PC-3 (cell line): Measurements from ENCODE around the gene TMEM178B. TPM values are rescaled to one million over a fixed set of nuclear protein-coding genes. Genes with fewer than 3 reads are reported as not detected.

ENCODE experiments used
- ATAC-seq: fragments of 200-7000 bp; cut with Tn5 transposase; 2 replicates; pipeline ENCODE4 v1.9.1; 2020; ENCODE audit warnings: mild to moderate bottlenecking, moderate library complexity
- BruUV-seq: library from RNA; stranded (reverse); fragments of 400-500 nt; replicated peaks from 2 replicates; lab custom pipeline; 2021; lab: Mats Ljungman, UMichigan
- CTCF ChIA-PET: fragments of 300-600 bp; sonication (Branson Sonifier 250); formaldehyde crosslinking; loops from one replicate; lab custom pipeline; 2022; ENCODE audit warnings: antibody characterized with exemption; lab: Charles Lee
- POLR2A ChIA-PET: fragments of 300-600 bp; sonication (Branson Sonifier 250); formaldehyde crosslinking; loops from one replicate; lab custom pipeline; 2022; ENCODE audit warnings: antibody characterized with exemption; ENCODE audit not compliant: unreplicated experiment; lab: Charles Lee
- DNase-seq: peaks from one replicate; pipeline ENCODE4 v3.0.0-alpha.2; 2015
- H2AFZ ChIP-seq: fragments of 300-600 bp; sonication (generic); 2 replicates; pipeline ENCODE4 v1.6.0; 2016; ENCODE audit warnings: antibody characterized with exemption, low read length
- H3F3A ChIP-seq: fragments of 300-600 bp; sonication (generic); one replicate; pipeline ENCODE4 v1.6.0; 2017; ENCODE audit warnings: antibody characterized with exemption, low read length, control low read depth, mild to moderate bottlenecking; ENCODE audit not compliant: unreplicated experiment
- H3K27ac ChIP-seq: fragments of 300-600 bp; sonication (generic); 2 replicates; pipeline ENCODE4 v1.5.1; 2016; ENCODE audit warnings: mild to moderate bottlenecking, low read length
- H3K27me3 ChIP-seq: fragments of 300-600 bp; sonication (generic); 2 replicates; pipeline ENCODE4 v1.6.1; 2016; ENCODE audit warnings: low read length, mixed read lengths
- H3K36me3 ChIP-seq: fragments of 300-600 bp; sonication (generic); 2 replicates; pipeline ENCODE4 v1.6.1; 2016; ENCODE audit warnings: low read depth, mixed run types, low read length, mixed read lengths
- H3K4me1 ChIP-seq: fragments of 300-600 bp; sonication (generic); 2 replicates; pipeline ENCODE4 v1.5.1; 2016; ENCODE audit warnings: low read length; ENCODE audit not compliant: insufficient read depth
- H3K4me2 ChIP-seq: fragments of 300-600 bp; sonication (generic); 2 replicates; pipeline ENCODE4 v1.6.0; 2016; ENCODE audit warnings: low read length
- H3K4me3 ChIP-seq: fragments of 300-600 bp; sonication (generic); 2 replicates; pipeline ENCODE4 v1.5.1; 2016; ENCODE audit warnings: mild to moderate bottlenecking, low read length, mixed read lengths
- H3K79me2 ChIP-seq: fragments of 300-600 bp; sonication (generic); 2 replicates; pipeline ENCODE4 v1.6.1; 2017; ENCODE audit warnings: low read length, mixed read lengths
- H3K9ac ChIP-seq: fragments of 300-600 bp; sonication (generic); 2 replicates; pipeline ENCODE4 v1.6.0; 2016; ENCODE audit warnings: mild to moderate bottlenecking, low read length
- H3K9me2 ChIP-seq: fragments of 300-600 bp; sonication (generic); replicated peaks from 2 replicates; pipeline ENCODE4 v1.6.1; 2016; ENCODE audit warnings: mixed run types, low read length, mixed read lengths
- H3K9me3 ChIP-seq: fragments of 300-600 bp; sonication (generic); 2 replicates; pipeline ENCODE4 v1.6.1; 2016; ENCODE audit warnings: low read length, mixed read lengths
- H4K20me1 ChIP-seq: fragments of 300-600 bp; sonication (generic); 2 replicates; pipeline ENCODE4 v1.6.1; 2016; ENCODE audit warnings: low read length, mixed read lengths
- CTCF ChIP-seq: fragments of 300-600 bp; sonication (generic); conservative IDR thresholded peaks from 2 replicates; pipeline ENCODE4 v1.5.1; 2017; ENCODE audit warnings: antibody characterized with exemption, low read depth, mild to moderate bottlenecking, low read length
- EZH2 ChIP-seq: fragments of 300-600 bp; sonication (generic); IDR thresholded peaks from one replicate; pipeline ENCODE4 v1.6.1; 2017; ENCODE audit warnings: antibody characterized with exemption, mild to moderate bottlenecking, low read length; ENCODE audit not compliant: unreplicated experiment
- EZH2phosphoT487 ChIP-seq: fragments of 300-600 bp; sonication (generic); IDR thresholded peaks from 2 replicates; pipeline ENCODE4 v1.6.1; 2018; ENCODE audit warnings: mild to moderate bottlenecking, antibody characterized with exemption, low read length, borderline replicate concordance
- intact Hi-C: fragments of 100-400 bp; cut with micrococcal nuclease; formaldehyde crosslinking; loops from 2 replicates; pipeline ENCODE4 v1.9.0; 2023
- total RNA-seq: library from RNA; depleted of rRNA; stranded (reverse); fragments of >200 nt; gene quantifications from 2 replicates; pipeline ENCODE4 v1.2.3, GENCODE V29; 2014

Gene TMEM178B
- total RNA-seq, 1 experiment from 2014 or later = 0.29 TPM

DNA sequence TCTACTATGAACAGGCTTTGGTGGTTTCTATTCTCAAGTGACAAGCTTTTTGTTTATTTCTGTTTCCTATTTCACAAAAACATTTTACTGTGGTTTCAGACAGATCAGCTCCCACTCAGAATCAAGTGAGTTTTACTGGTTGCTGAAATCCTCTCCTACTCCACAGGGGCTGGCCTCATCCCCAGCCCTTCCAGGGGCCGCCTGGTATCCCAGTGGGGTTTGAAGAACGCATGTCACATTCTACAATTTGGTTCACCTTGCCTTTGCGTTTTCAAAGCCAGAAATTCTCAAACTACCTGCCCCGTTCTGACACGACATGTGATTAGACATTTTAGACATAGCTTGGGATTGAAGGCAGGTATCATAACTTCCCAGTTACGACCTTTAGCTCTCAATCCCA lies 316.5 kb downstream of the TMEM178B start:
- no peak for ATAC-seq
- H3K27ac ChIP-seq = no peak overlapping the region
- BruUV-seq = no TSS peak
- H3F3A ChIP-seq = no peaks in the 10 kb centered on the region
- H3K9me2 ChIP-seq = no peaks in the 10 kb centered on the region
- no peak overlapping the region for H3K9ac ChIP-seq
- DNase-seq = no peak
- H3K79me2 ChIP-seq = no peaks in the 10 kb centered on the region
- ChIA-PET CTCF (no interaction called here), POLR2A (no interaction called here)
- H3K9me3 ChIP-seq = no peaks in the 10 kb centered on the region
- H2AFZ ChIP-seq = no peak overlapping the region
- peaks cover 81% of the 10 kb centered on the region for H3K27me3 ChIP-seq
- no peak for TF ChIP-seq EZH2
- TF ChIP-seq EZH2phosphoT487 = no peak
- no peak for TF ChIP-seq CTCF
- H4K20me1 ChIP-seq = no peaks in the 10 kb centered on the region
- H3K36me3 ChIP-seq = no peaks in the 10 kb centered on the region
- H3K4me3 ChIP-seq = no peak overlapping the region
- H3K4me2 ChIP-seq = no peak overlapping the region
- no peaks in the 10 kb centered on the region for H3K4me1 ChIP-seq
- intact Hi-C loops = no loop called here

GRCh38 chr7:141393056-141393455 lies 319.2 kb downstream of the TMEM178B start:
- H3K27ac ChIP-seq = no peak overlapping the region

More at GRCh38 chr7:141393056-141393455, 319.2 kb downstream of the TMEM178B start:
- Histone ChIP-seq H3F3A (no peaks in the 10 kb centered on the region), H3K4me1 (no peaks in the 10 kb centered on the region), H3K9ac (no peak overlapping the region), H3K9me3 (no peaks in the 10 kb centered on the region), H3K4me2 (no peak overlapping the region), H2AFZ (no peak overlapping the region), H3K9me2 (no peaks in the 10 kb centered on the region), H3K4me3 (no peak overlapping the region), H3K27me3 (peaks cover 66% of the 10 kb centered on the region), H3K79me2 (no peaks in the 10 kb centered on the region), H3K36me3 (no peaks in the 10 kb centered on the region), H4K20me1 (no peaks in the 10 kb centered on the region)
- TF ChIP-seq CTCF = no peak
- no peak for TF ChIP-seq EZH2
- TF ChIP-seq EZH2phosphoT487 = no peak
- ATAC-seq = no peak
- intact Hi-C loops = no loop called here
- CTCF ChIA-PET = no interaction called here
- POLR2A ChIA-PET = no interaction called here
- BruUV-seq = no TSS peak
- DNase-seq = no peak
